Upper lobe of right lung (tissue), 1 donor: ENCODE data around the gene CORO2A. TPM values are rescaled to one million over a fixed set of nuclear protein-coding genes. Genes with fewer than 3 reads are reported as not detected.

ENCODE experiments used
- ATAC-seq: fragments of 200-7000 bp; cut with Tn5 transposase; one replicate; pipeline ENCODE4 v1.9.1; 2020; ENCODE audit warnings: mild to moderate bottlenecking, moderate library complexity
- DNase-seq: peaks from one replicate; pipeline ENCODE4 v3.0.0-alpha.2; 2020
- H3K27ac ChIP-seq: fragments of 200-600 bp; one replicate; pipeline ENCODE4 v1.8.0; 2022
- H3K27me3 ChIP-seq: fragments of 200-600 bp; one replicate; pipeline ENCODE4 v1.8.0; 2022; ENCODE audit warnings: mild to moderate bottlenecking
- H3K36me3 ChIP-seq: fragments of 200-600 bp; one replicate; pipeline ENCODE4 v1.8.0; 2022
- H3K4me1 ChIP-seq: fragments of 200-600 bp; one replicate; pipeline ENCODE4 v1.8.0; 2022
- H3K4me3 ChIP-seq: fragments of 200-600 bp; one replicate; pipeline ENCODE4 v1.8.0; 2022; ENCODE audit warnings: mild to moderate bottlenecking
- H3K9me3 ChIP-seq: fragments of 200-600 bp; one replicate; pipeline ENCODE4 v1.8.0; 2022
- CTCF ChIP-seq: fragments of 200-600 bp; IDR thresholded peaks from one replicate; pipeline ENCODE4 v1.8.0; 2022; ENCODE audit warnings: antibody characterized with exemption
- intact Hi-C: fragments of 100-400 bp; cut with DNase I; formaldehyde crosslinking; loops from one replicate; pipeline ENCODE4 v1.11.0; 2022
- total RNA-seq: library from RNA; stranded (reverse); fragmentation: NEBNext Ultra II Directional; extraction: Animal tissue kit (Norgen Biotek cat#: 25700); gene quantifications from one replicate; pipeline ENCODE4 v1.2.1, GENCODE V29; 2021
- donor health status: DM: no; HTN: yes; CAD: no; lungs with severe emphysema.

CORO2A gene
- total RNA-seq, 1 donor from 2014 or later: 20.0 TPM

DNA sequence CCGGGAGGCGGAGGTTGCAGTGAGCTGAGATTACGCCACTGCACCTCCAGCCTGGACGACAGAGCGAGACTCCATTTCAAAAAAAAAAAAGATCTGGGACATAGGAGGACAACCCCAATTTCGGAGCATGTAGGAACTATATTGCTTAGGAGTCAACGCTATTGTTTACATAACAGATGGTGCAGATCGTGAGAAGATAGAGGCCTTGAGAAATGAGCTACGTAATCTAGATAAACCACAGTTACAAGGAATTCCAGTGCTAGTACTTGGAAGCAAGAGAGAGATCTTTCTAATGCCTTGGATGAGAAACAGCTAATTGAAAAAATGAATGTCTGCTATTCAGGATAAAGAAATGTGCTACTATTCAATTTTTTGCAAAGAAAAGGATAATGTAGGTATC is 42.7 kb upstream of the CORO2A start:
- no peaks in the 10 kb centered on the region for H3K9me3 ChIP-seq
- peaks cover 56% of the 10 kb centered on the region for H3K36me3 ChIP-seq
- DNase-seq: no peak
- TF ChIP-seq CTCF: no peak
- no peaks in the 10 kb centered on the region for H3K4me1 ChIP-seq
- H3K27ac ChIP-seq: no peak overlapping the region
- intact Hi-C loops: no loop called here
- H3K4me3 ChIP-seq: no peak overlapping the region
- ATAC-seq: no peak
- no peaks in the 10 kb centered on the region for H3K27me3 ChIP-seq

GRCh38 chr9:98234245-98234825 is 41.9 kb upstream of the CORO2A start:
- Histone ChIP-seq H3K9me3 (no peaks in the 10 kb centered on the region), H3K27me3 (no peaks in the 10 kb centered on the region), H3K27ac (no peak overlapping the region), H3K4me1 (no peaks in the 10 kb centered on the region), H3K36me3 (peaks cover 64% of the 10 kb centered on the region), H3K4me3 (no peak overlapping the region)
- intact Hi-C loops: no loop called here
- ATAC-seq: no peak
- peak; percentile 16 for DNase-seq
- TF ChIP-seq CTCF: no peak

GRCh38 chr9:98232926-98233325 is 40.5 kb upstream of the CORO2A start:
- Histone ChIP-seq H3K9me3 (no peaks in the 10 kb centered on the region), H3K27me3 (no peaks in the 10 kb centered on the region), H3K4me3 (no peak overlapping the region), H3K4me1 (no peaks in the 10 kb centered on the region), H3K36me3 (peaks cover 78% of the 10 kb centered on the region), H3K27ac (no peak overlapping the region)
- intact Hi-C loops: no loop called here
- DNase-seq: no peak
- TF ChIP-seq CTCF: no peak
- no peak for ATAC-seq

GRCh38 chr9:98231770-98232478 is 39.5 kb upstream of the CORO2A start:
- Histone ChIP-seq H3K4me3 (no peak overlapping the region), H3K4me1 (peaks cover 2% of the 10 kb centered on the region), H3K27ac (no peak overlapping the region), H3K9me3 (no peaks in the 10 kb centered on the region), H3K36me3 (peaks cover 80% of the 10 kb centered on the region), H3K27me3 (no peaks in the 10 kb centered on the region)
- peak; percentile 46 for ATAC-seq
- DNase-seq: no peak
- TF ChIP-seq CTCF: no peak
- intact Hi-C loops: no loop called here

DNA sequence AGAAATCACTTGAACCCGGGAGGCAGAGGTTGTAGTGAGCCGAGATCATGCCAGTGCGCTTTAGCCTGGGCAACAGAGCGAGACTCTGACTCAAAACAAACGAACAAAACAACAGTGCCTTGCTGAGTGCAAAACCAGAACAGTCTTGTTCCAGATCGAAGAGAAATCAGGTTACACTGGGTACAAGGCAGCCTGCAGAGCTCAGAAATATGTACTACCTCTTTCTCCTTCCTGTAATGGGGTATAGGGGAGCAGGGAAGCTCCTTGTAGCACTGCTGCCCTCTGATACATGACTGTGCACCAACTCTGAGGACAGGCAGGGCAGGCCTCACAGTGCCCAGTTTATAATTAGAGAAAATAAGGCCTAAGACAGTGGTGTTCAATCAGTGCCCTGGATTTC is 38.4 kb upstream of the CORO2A start:
- H3K27ac ChIP-seq: no peak overlapping the region
- TF ChIP-seq CTCF: no peak
- no peak overlapping the region for H3K4me3 ChIP-seq
- peaks cover 84% of the 10 kb centered on the region for H3K36me3 ChIP-seq
- ATAC-seq (peak; percentile 58), DNase-seq (peak; percentile 13)
- intact Hi-C loops: no loop called here
- H3K27me3 ChIP-seq: no peaks in the 10 kb centered on the region
- H3K4me1 ChIP-seq: peaks cover 6% of the 10 kb centered on the region
- H3K9me3 ChIP-seq: no peaks in the 10 kb centered on the region
